Right lobe of liver (tissue), 4 donors: ENCODE results near the gene ESRRB.

Experiments
- CTCF ChIP-seq, 4 donors: fragments of 200-600 bp in 3 of 4; fragments of 450-650 bp in 1 of 4; IDR thresholded peaks; one replicate each; pipeline versions ENCODE4 v1.5.1 to v1.8.0; 2016 to 2022; ENCODE audit warnings: antibody characterized with exemption in 4 of 4, mild to moderate bottlenecking in 2 of 4
- POLR2A ChIP-seq: fragments of 450-650 bp; IDR thresholded peaks from one replicate; pipeline ENCODE4 v1.6.1; 2017; ENCODE audit warnings: antibody characterized with exemption, mild to moderate bottlenecking
- donor health status: DM: no; HTN: no; CAD: no.
- donor health status: DM: no; HTN: no; CAD: no.
- donor health status: DM: no; HTN: yes; CAD: no.

GRCh38 chr14:76472199-76472723 lies 96.3 kb downstream of the ESRRB start:
- TF ChIP-seq CTCF (IDR thresholded peaks at IDR 0.05) (no peak), POLR2A (no peak)
